Measurements from ENCODE around the gene FGF6. TPM values are rescaled to one million over a fixed set of nuclear protein-coding genes. Genes with fewer than 3 reads are reported as not detected.

FGF6 gene
- total RNA-seq, 1 donor from 2014 or later, result not detected

DNA sequence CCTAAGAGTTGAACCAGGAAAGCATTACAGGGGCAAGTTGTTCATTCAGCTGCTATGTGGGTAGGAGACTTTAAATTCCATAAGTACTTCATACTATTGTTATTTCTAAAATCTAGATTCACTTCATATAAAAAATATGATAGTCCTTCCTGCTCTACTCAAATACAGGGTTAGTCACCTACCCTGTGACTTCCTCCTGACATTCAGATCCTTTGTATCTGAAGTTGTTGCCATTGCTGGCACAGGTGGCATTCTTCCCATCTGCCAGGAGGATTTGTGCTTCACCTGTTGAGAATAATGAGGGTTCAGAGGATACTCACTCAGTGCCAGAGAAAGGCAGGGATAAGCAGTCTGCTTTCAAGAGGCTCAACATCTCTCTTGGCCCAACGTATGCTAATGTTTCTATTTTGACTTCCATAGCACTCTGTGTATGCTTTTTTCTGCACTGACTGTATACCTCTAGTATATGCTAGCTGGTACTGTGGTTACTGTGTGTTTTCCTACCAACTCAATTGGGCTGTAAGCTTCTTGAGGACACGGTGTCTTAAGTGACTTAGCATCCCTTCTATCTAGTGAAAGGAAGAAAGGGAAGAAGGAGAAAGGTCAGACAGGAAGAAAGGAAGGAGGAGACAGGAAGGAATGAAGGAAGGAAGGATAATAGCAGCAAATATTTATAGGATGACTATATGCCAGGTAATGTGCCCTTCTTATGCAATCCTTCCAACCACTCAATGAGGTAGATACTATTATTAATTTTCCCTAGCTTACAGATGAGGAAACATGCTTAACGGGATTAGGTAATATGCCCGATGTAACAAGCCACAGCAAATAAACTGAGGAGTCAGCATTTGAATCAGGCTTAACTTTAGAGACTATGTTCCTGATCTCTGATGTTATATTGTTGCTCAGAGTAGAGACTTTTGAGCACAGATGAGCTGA lies 38.5 kb upstream of the FGF6 start:
- H3K9me3 ChIP-seq, result no peaks in the 10 kb centered on the region
- no peaks in the 10 kb centered on the region for H3K27me3 ChIP-seq
- H3K4me3 ChIP-seq, result no peak overlapping the region
- H3K4me1 ChIP-seq, result no peaks in the 10 kb centered on the region
- no peak for DNase-seq (ENCODE audit: low spot score in 2 of 2)
- no peak overlapping the region for H3K27ac ChIP-seq
- TF ChIP-seq, protein P1, sequence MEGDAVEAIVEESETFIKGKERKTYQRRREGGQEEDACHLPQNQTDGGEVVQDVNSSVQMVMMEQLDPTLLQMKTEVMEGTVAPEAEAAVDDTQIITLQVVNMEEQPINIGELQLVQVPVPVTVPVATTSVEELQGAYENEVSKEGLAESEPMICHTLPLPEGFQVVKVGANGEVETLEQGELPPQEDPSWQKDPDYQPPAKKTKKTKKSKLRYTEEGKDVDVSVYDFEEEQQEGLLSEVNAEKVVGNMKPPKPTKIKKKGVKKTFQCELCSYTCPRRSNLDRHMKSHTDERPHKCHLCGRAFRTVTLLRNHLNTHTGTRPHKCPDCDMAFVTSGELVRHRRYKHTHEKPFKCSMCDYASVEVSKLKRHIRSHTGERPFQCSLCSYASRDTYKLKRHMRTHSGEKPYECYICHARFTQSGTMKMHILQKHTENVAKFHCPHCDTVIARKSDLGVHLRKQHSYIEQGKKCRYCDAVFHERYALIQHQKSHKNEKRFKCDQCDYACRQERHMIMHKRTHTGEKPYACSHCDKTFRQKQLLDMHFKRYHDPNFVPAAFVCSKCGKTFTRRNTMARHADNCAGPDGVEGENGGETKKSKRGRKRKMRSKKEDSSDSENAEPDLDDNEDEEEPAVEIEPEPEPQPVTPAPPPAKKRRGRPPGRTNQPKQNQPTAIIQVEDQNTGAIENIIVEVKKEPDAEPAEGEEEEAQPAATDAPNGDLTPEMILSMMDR (IDR thresholded peaks at IDR 0.05), result no peak
- intact Hi-C loops (cut with DNase I), result no loop called here
- H3K36me3 ChIP-seq, result peaks cover 6 to 16% of the 10 kb centered on the region in 2 donors

DNA sequence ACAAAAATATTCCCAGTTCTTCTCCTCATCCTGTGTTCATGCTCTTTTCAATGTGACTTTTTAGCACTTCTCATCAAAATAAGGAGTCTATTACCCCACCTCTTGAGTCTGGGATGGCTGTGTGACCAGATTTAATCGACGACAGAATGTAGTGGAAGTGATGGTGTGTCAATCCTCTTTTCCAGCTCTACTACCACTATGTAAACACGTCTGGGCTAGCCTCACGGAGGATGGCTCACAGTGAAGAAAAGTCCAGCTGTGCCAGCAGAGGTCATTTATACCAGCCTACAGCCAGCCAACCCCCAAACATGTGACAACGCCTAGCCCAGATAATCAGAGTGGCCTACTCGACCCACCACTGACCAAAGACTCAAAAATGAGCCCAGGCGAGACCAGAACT lies 37.3 kb upstream of the FGF6 start:
- TF ChIP-seq, protein P1 (IDR thresholded peaks at IDR 0.05), result no peak
- Histone ChIP-seq H3K27ac (no peak overlapping the region), H3K36me3 (peaks cover under 1 to 4% of the 10 kb centered on the region in 2 donors), H3K4me3 (no peak overlapping the region), H3K4me1 (no peaks in the 10 kb centered on the region), H3K27me3 (no peaks in the 10 kb centered on the region), H3K9me3 (no peaks in the 10 kb centered on the region)
- no peak for DNase-seq (ENCODE audit: low spot score in 2 of 2)
- intact Hi-C loops (cut with DNase I), result no loop called here

DNA sequence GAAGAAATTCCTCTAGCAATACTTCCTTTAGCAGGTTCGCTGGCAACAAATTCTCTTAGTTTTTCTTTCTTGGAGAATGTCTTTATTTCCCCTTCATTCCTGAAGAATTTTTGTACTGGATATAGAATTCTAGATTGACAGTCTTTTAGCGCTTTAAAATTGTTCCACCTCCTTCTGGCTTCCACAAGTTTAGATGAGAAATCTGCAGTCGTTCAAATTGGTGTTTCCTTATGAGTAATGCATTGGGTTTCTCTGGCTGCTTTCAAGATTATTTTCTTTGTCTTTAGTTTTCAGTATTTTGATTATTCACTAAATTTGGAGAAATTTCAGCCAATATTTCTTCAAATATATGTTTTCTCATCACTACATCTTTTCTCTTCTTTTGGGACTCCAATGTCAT lies 33.3 kb upstream of the FGF6 start:
- DNase-seq (ENCODE audit: low spot score in 2 of 2), result no peak
- H3K4me1 ChIP-seq, result no peaks in the 10 kb centered on the region
- intact Hi-C loops (cut with DNase I), result no loop called here
- H3K36me3 ChIP-seq, result no peaks in the 10 kb centered on the region
- H3K27me3 ChIP-seq, result no peaks in the 10 kb centered on the region
- H3K4me3 ChIP-seq, result no peak overlapping the region
- TF ChIP-seq, protein P1 (IDR thresholded peaks at IDR 0.05), result no peak
- no peaks in the 10 kb centered on the region for H3K9me3 ChIP-seq
- H3K27ac ChIP-seq, result no peak overlapping the region

DNA sequence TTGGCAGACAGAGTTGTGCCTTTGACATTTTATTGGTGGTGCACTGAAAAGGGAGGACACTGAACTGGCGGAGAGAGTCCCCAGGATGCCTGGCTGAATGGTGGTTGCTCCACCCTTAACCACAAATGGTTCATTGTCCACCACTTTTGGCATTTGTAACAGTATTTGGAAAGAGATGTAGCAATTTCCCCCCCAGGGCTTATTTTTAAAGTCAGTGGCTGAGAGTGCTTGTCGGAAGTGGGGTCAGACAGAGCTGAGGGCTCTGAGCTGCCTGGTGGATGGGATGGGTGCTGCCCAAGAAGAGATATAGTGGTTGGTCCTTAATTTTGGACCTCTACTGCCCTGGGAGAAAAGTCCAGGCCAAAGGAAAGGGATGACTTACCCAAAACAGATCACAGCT lies 31.5 kb upstream of the FGF6 start:
- intact Hi-C loops (cut with DNase I), result no loop called here

DNA sequence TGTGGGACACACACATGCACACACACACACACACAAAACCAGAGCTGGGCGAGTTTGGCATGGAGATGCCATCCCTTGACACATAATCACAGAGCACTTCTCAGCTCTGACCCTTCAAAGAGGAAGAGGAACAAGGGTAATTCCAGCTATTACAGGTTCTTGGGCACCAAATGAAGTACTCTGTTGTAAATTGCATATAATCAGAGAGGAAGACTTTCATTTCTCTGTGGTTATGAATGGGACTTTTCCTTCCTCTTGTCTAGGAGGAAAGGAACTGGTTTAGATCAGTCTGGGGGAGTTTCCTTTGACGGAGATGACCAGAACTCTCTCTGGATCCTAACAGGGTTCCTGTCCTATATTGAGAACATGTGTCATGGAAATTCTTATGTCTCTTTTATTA lies 26.4 kb upstream of the FGF6 start:
- DNase-seq (ENCODE audit: low spot score in 2 of 2), result no peak
- H3K27me3 ChIP-seq, result no peaks in the 10 kb centered on the region

More for the DNA sequence above, 31.5 kb upstream of the FGF6 start:
- no peak for DNase-seq (ENCODE audit: low spot score in 2 of 2)
- H3K9me3 ChIP-seq, result no peaks in the 10 kb centered on the region
- H3K36me3 ChIP-seq, result no peaks in the 10 kb centered on the region
- TF ChIP-seq, protein P1 (IDR thresholded peaks at IDR 0.05), result no peak
- H3K4me3 ChIP-seq, result no peak overlapping the region
- H3K27ac ChIP-seq, result no peak overlapping the region
- no peaks in the 10 kb centered on the region for H3K4me1 ChIP-seq
- no peaks in the 10 kb centered on the region for H3K27me3 ChIP-seq

More for the DNA sequence above, 26.4 kb upstream of the FGF6 start:
- no peak overlapping the region for H3K27ac ChIP-seq
- H3K4me3 ChIP-seq, result no peak overlapping the region
- intact Hi-C loops (cut with DNase I), result no loop called here
- TF ChIP-seq, protein P1 (IDR thresholded peaks at IDR 0.05), result no peak
- H3K36me3 ChIP-seq, result no peaks in the 10 kb centered on the region
- no peaks in the 10 kb centered on the region for H3K9me3 ChIP-seq
- no peaks in the 10 kb centered on the region for H3K4me1 ChIP-seq
